Sigmoid colon (tissue), 7 donors: ENCODE results near the gene POMT1. TPM values are rescaled to one million over a fixed set of nuclear protein-coding genes. Genes with fewer than 3 reads are reported as not detected.

Experiments used
- DNase-seq: peaks from one replicate; pipeline ENCODE4 v3.0.0-alpha.2; 2019
- H3K27ac ChIP-seq, 4 donors: fragments of 200-600 bp; sonication (generic); one replicate each; pipeline ENCODE4 v1.5.1; 2016 to 2019; ENCODE audit warnings: mild to moderate bottlenecking in 1 of 4
- H3K27me3 ChIP-seq, 3 donors: fragments of 200-600 bp; sonication (generic); one replicate each; pipeline ENCODE4 v1.5.1; 2019; ENCODE audit warnings: mild to moderate bottlenecking in 1 of 3
- H3K36me3 ChIP-seq, 4 donors: fragments of 200-600 bp; sonication (generic); one replicate each; pipeline ENCODE4 v1.5.1; 2016 to 2019
- H3K4me1 ChIP-seq, 4 donors: fragments of 200-600 bp; sonication (generic); one replicate each; pipeline ENCODE4 v1.5.1; 2017 to 2019
- H3K4me3 ChIP-seq, 4 donors: fragments of 200-600 bp; sonication (generic); one replicate each; pipeline ENCODE4 v1.5.1; 2017 to 2019; ENCODE audit warnings: mild to moderate bottlenecking in 2 of 4, moderate library complexity in 1 of 4
- H3K9me3 ChIP-seq, 4 donors: fragments of 200-600 bp in 3 of 4; sonication (generic) in 3 of 4; one replicate each; pipeline versions ENCODE4 v1.5.1 to v1.6.1; 2013 to 2019
- EP300 ChIP-seq, 4 donors: sonication (generic); formaldehyde crosslinking; IDR thresholded peaks; one replicate each; pipeline ENCODE4 v1.6.1; 2017; ENCODE audit warnings: antibody characterized with exemption in 4 of 4
- POLR2A ChIP-seq, 2 donors: fragments of 450-650 bp; IDR thresholded peaks; one replicate each; pipeline ENCODE4 v1.6.1; 2016; ENCODE audit warnings: antibody characterized with exemption in 2 of 2, mild to moderate bottlenecking in 2 of 2, moderate library complexity in 2 of 2
- POLR2AphosphoS5 ChIP-seq, 4 donors: sonication (generic); formaldehyde crosslinking; IDR thresholded peaks; one replicate each; pipeline ENCODE4 v1.6.1; 2017; ENCODE audit warnings: antibody characterized with exemption in 4 of 4
- WGBS, 2 donors: extraction: QIAGEN DNeasy Blood & Tissue Kit; methylation state at CpG; one replicate each; pipeline ENCODE4 v1.1.7; 2013; 5-methylcytosine and 5-hydroxymethylcytosine counted together
- intact Hi-C: fragments of 100-400 bp; cut with DNase I; formaldehyde crosslinking; loops from one replicate; pipeline ENCODE4 v1.15.1; 2023
- polyA plus RNA-seq, 3 donors: library from polyadenylated mRNA; stranded (reverse); fragments of 200-250 nt; gene quantifications; one replicate each; pipeline ENCODE4 v1.2.3, GENCODE V29; 2013
- small RNA-seq, 3 donors: library from RNA; depleted of rRNA; stranded (forward); fragments of <200 nt; gene quantifications; one replicate each; pipeline ENCODE3, GENCODE V24; 2016
- total RNA-seq, 4 donors: library from RNA; depleted of rRNA; stranded (reverse); fragments of >200 nt; gene quantifications; one replicate each; pipeline ENCODE4 v1.1.0, GENCODE V29; 2016
- TF ChIP-seq, protein P1 (sequence below), 4 experiments: fragments of 450-650 bp in 3 of 4; fragments of 200-600 bp in 1 of 4; IDR thresholded peaks; one replicate each; pipeline ENCODE4 v1.5.1; 2016 to 2019; ENCODE audit warnings: antibody characterized with exemption in 4 of 4, mild to moderate bottlenecking in 3 of 4, moderate library complexity in 2 of 4
- donor health status: healthy with polysubstance abuse.
- donor health status: Bipolar disorder and iron deficiency.
- donor health status: healthy.

POMT1 gene
- total and polyA plus RNA-seq, 7 donors: 3.6 to 61.2 (median 21.9) TPM

DNA sequence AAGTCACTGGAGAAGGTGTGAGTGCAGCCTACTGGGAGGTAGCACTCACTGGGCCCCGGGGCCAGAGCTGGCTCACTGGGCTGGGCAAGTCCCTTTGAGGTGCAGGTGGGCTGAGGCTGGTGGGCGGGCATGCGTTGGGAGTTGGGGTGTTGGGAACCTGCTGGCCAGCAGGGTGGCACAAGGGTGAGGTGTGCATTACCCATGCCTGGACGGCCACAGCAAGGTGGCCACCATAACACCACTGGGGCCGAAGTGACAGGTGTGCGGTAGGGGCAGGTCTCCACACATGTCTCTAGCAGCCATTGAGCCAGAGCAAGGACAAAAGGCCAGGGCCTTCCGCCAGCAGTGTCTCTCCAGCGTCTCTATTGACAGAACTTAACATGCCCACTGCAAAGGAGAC lies 65.2 kb downstream of the POMT1 start:
- Histone ChIP-seq H3K9me3 (no peaks in the 10 kb centered on the region), H3K27ac (no peak overlapping the region), H3K4me1 (no peaks in the 10 kb centered on the region), H3K4me3 (no peak overlapping the region), H3K27me3 (no peaks in the 10 kb centered on the region), H3K36me3 (no peaks in the 10 kb centered on the region)
- 97 to 98% methylated on average over 8 of the region's 8 CpGs for WGBS, 2 donors
- intact Hi-C loops: no loop called here
- TF ChIP-seq EP300 (IDR thresholded peaks at IDR 0.05) (no peak), POLR2A (IDR thresholded peaks at IDR 0.05) (no peak), POLR2AphosphoS5 (IDR thresholded peaks at IDR 0.05) (no peak)
- TF ChIP-seq, protein P1, sequence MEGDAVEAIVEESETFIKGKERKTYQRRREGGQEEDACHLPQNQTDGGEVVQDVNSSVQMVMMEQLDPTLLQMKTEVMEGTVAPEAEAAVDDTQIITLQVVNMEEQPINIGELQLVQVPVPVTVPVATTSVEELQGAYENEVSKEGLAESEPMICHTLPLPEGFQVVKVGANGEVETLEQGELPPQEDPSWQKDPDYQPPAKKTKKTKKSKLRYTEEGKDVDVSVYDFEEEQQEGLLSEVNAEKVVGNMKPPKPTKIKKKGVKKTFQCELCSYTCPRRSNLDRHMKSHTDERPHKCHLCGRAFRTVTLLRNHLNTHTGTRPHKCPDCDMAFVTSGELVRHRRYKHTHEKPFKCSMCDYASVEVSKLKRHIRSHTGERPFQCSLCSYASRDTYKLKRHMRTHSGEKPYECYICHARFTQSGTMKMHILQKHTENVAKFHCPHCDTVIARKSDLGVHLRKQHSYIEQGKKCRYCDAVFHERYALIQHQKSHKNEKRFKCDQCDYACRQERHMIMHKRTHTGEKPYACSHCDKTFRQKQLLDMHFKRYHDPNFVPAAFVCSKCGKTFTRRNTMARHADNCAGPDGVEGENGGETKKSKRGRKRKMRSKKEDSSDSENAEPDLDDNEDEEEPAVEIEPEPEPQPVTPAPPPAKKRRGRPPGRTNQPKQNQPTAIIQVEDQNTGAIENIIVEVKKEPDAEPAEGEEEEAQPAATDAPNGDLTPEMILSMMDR (IDR thresholded peaks at IDR 0.05): no peak
- no peak for DNase-seq

Small RNAs within 50 kb of the gene (small RNA-seq; reads per million reads assigned to genes)
- gene SNORD62A (0 to 0.54 (median 0.06) reads per million in 3 donors), gene SNORD62B (0 to 0.84 (median 0.36) reads per million in 3 donors)

Other genes with a start within 250 kb of the POMT1 start
- gene FAM78A, start 226.4 kb upstream of the POMT1 start, total RNA-seq: 1 to 10 TPM; 1.2 to 3.0 (median 2.2) TPM
- 10 to 100 TPM in 1 of 3 donors, 1 to 10 TPM in 1, under 1 TPM in 1; 0.60 to 11.9 (median 1.4) TPM for gene FAM78A, start 226.4 kb upstream of the POMT1 start, polyA plus RNA-seq
- 10 to 100 TPM; 14.3 to 31.9 (median 16.8) TPM for gene PLPP7, start 213.2 kb upstream of the POMT1 start, total RNA-seq
- gene PLPP7, start 213.2 kb upstream of the POMT1 start, polyA plus RNA-seq: 1 to 10 TPM in 2 of 3 donors, under 1 TPM in 1; 0.46 to 1.8 (median 1.5) TPM
- gene PRRC2B, start 108.8 kb upstream of the POMT1 start, total RNA-seq: 10 to 100 TPM; 62.7 to 98.6 (median 78.9) TPM
- 10 to 100 TPM; 10.8 to 85.0 (median 13.2) TPM for gene PRRC2B, start 108.8 kb upstream of the POMT1 start, polyA plus RNA-seq
- 10 to 100 TPM; 35.7 to 67.5 (median 52.0) TPM for gene UCK1, start 28.3 kb downstream of the POMT1 start, total RNA-seq
- 10 to 100 TPM; 20.8 to 30.1 (median 28.2) TPM for gene UCK1, start 28.3 kb downstream of the POMT1 start, polyA plus RNA-seq
- gene PRRT1B, start 42.6 kb downstream of the POMT1 start, total RNA-seq: not detected
- gene PRRT1B, start 42.6 kb downstream of the POMT1 start, polyA plus RNA-seq: 1 to 10 TPM in 2 of 3 donors, under 1 TPM in 1; 0.45 to 3.6 (median 1.4) TPM
- 10 to 100 TPM; 41.7 to 58.2 (median 49.0) TPM for gene RAPGEF1, start 237.2 kb downstream of the POMT1 start, total RNA-seq
- 10 to 100 TPM; 14.4 to 45.3 (median 20.3) TPM for gene RAPGEF1, start 237.2 kb downstream of the POMT1 start, polyA plus RNA-seq